Activated CD4-positive, alpha-beta T cell treated with anti-CD3 and anti-CD28 coated beads, Interleukin-2, Interleukin-6, amounts not matched to agents 100 ng/mL and 50 ng/mL, durations not matched to agents 16 hours and 8 hours (primary cell): ENCODE results near the gene DPM3.
A peak's percentile ranks its signal among the peaks of the same experiment; 100 is the strongest.

Experiments
- DNase-seq: peaks from one replicate; pipeline ENCODE4 v3.0.0-alpha.2; 2020

DPM3 gene

DNA sequence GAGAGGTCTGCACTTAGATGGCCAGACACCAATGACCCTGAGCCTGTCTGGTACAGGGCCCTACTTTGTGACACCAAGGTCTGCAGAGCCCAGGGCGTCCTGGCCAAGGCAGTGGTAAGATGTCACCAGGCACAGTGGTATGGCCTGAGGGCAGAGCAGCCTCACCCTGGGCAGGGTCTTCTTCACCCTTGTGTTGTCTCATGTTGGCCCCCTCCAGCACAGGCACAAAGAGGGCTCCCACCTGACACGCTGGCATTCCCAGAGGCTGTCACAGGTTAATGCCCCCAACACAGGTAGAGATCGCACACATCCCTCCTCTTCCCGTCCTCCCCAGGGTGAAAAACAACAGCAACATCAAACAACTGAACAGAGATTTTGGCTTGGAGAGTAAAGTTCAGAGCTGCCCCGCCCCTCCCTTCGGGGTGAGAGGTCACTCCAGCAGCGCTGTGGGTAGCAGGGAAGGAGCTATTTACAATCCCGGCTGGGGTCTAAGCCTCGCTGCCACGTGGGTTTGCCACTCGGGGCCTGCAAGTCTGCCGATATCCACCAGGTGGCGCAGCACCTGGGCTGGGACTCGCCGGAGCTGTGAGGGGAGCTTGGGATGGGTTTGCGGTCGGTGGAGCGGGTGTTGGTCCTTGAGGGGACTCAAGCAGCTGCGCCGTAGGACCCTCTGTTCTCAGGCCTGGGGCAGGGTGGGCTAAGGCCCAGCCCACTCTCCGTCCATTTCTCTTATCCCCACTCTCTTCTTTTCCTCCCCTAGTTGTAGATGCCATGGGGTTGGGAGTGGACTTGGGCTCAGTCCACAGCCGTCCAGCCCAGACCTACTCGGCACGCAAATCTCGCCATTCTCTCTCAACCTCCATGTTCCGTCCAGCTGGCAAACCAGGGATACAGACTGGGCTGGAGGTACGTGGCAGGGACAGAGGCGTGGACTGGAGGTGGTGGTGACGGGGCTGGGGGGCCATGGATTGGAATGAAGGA, 49.0 kb downstream of the DPM3 start:
- peak; percentile 89 for DNase-seq
